22Rv1 (cell line): ENCODE measurements around the gene GRM4.

Experiments used
- ZFX ChIP-seq: fragments of 450-650 bp; IDR thresholded peaks from 2 replicates; pipeline ENCODE4 v1.6.1; 2017; ENCODE audit warnings: antibody characterized with exemption, borderline replicate concordance
- TF ChIP-seq, protein P1 (sequence below): fragments of 450-650 bp; IDR thresholded peaks from 2 replicates; pipeline ENCODE4 v1.5.1; 2017; ENCODE audit warnings: mild to moderate bottlenecking

DNA sequence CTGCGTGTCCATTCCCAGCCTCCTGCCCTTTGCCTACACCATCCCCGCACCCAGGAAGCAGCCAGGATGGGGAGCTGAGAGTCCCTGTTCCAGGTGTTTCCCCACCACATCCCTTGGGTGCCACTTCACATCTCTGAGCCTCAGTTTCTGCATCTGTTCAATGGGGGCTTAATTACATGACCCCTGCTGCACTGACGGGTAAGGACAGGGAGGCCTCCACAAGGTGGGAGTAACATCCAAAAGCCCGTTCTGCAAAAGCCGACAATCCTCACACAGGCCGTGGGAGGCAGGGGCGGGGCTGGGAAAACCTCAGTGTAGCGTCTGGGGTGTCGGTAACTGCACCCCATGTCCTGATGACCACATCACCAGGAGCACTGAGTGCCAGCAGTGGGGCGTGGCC, 41.3 kb downstream of the GRM4 start:
- TF ChIP-seq, protein P1, sequence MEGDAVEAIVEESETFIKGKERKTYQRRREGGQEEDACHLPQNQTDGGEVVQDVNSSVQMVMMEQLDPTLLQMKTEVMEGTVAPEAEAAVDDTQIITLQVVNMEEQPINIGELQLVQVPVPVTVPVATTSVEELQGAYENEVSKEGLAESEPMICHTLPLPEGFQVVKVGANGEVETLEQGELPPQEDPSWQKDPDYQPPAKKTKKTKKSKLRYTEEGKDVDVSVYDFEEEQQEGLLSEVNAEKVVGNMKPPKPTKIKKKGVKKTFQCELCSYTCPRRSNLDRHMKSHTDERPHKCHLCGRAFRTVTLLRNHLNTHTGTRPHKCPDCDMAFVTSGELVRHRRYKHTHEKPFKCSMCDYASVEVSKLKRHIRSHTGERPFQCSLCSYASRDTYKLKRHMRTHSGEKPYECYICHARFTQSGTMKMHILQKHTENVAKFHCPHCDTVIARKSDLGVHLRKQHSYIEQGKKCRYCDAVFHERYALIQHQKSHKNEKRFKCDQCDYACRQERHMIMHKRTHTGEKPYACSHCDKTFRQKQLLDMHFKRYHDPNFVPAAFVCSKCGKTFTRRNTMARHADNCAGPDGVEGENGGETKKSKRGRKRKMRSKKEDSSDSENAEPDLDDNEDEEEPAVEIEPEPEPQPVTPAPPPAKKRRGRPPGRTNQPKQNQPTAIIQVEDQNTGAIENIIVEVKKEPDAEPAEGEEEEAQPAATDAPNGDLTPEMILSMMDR: no peak
- TF ChIP-seq ZFX: no peak
